IPS-11a (cell line): ENCODE results near the gene LATS2.

Source experiments
- H3K4me3 ChIP-seq: one replicate; pipeline ENCODE4 v1.5.1; 2013; ENCODE audit warnings: low read depth, low read length, control low read depth

LATS2 gene

GRCh38 chr13:21061029-21061763 lies at the start of gene LATS2:
Gene LATS2 (minus strand): TSS chr13:21061586. CDS start chr13:21046026, 15,560 bp downstream.
- H3K4me3 ChIP-seq = peak within 1 kb of the TSS; percentile 87

- no peak overlapping the region for H3K4me3 ChIP-seq
Measured at GRCh38 chr13:21109168-21109567, 47.8 kb upstream of the LATS2 start.

GRCh38 chr13:21106089-21106488 lies 44.7 kb upstream of the LATS2 start:
- H3K4me3 ChIP-seq = no peak overlapping the region

- no peak overlapping the region for H3K4me3 ChIP-seq
Measured at GRCh38 chr13:21104199-21105019, 43.0 kb upstream of the LATS2 start.

- no peak overlapping the region for H3K4me3 ChIP-seq
Measured at GRCh38 chr13:21101865-21102576, 40.6 kb upstream of the LATS2 start.

GRCh38 chr13:21100994-21101757 lies 39.8 kb upstream of the LATS2 start:
- no peak overlapping the region for H3K4me3 ChIP-seq

GRCh38 chr13:21100211-21100610 lies 38.8 kb upstream of the LATS2 start:
- H3K4me3 ChIP-seq = no peak overlapping the region

- no peak overlapping the region for H3K4me3 ChIP-seq
Measured at GRCh38 chr13:21095311-21095710, 33.9 kb upstream of the LATS2 start.

- H3K4me3 ChIP-seq = no peak overlapping the region
Measured at GRCh38 chr13:21089830-21090229, 28.4 kb upstream of the LATS2 start.

GRCh38 chr13:21088534-21088933 lies 27.1 kb upstream of the LATS2 start:
- H3K4me3 ChIP-seq = no peak overlapping the region

GRCh38 chr13:21086929-21087328 lies 25.5 kb upstream of the LATS2 start:
- no peak overlapping the region for H3K4me3 ChIP-seq

- H3K4me3 ChIP-seq = no peak overlapping the region
Measured at GRCh38 chr13:21081926-21082325, 20.5 kb upstream of the LATS2 start.

GRCh38 chr13:21080593-21080891 lies 19.2 kb upstream of the LATS2 start:
- H3K4me3 ChIP-seq = no peak overlapping the region

- no peak overlapping the region for H3K4me3 ChIP-seq
Measured at GRCh38 chr13:21079761-21080592, 18.6 kb upstream of the LATS2 start.

GRCh38 chr13:21079221-21079620 lies 17.8 kb upstream of the LATS2 start:
- no peak overlapping the region for H3K4me3 ChIP-seq

- H3K4me3 ChIP-seq = no peak overlapping the region
Measured at GRCh38 chr13:21078501-21078900, 17.1 kb upstream of the LATS2 start.

GRCh38 chr13:21077788-21078353 lies 16.5 kb upstream of the LATS2 start:
- no peak overlapping the region for H3K4me3 ChIP-seq

- no peak overlapping the region for H3K4me3 ChIP-seq
Measured at GRCh38 chr13:21077076-21077787, 15.8 kb upstream of the LATS2 start.

- H3K4me3 ChIP-seq = no peak overlapping the region
Measured at GRCh38 chr13:21076253-21076652, 14.9 kb upstream of the LATS2 start.
